HEK293T (cell line): Measurements from ENCODE around the gene CYP2D6.
"Not testable (repeated sequence)": the region's sequence is repeated elsewhere in the genome, so short reads cannot be mapped to it uniquely, and the experiment has no call there.

ENCODE experiments used
- CTCF ChIA-PET: fragments of 350-600 bp; formaldehyde crosslinking; extraction: SDS; loops from one replicate; lab custom pipeline; 2021; ENCODE audit warnings: antibody characterized with exemption, inconsistent platforms; lab: Yijun Ruan, JAX
- POLR2A ChIA-PET: fragments of 350-600 bp; formaldehyde crosslinking; extraction: SDS; loops from one replicate; lab custom pipeline; 2020; ENCODE audit warnings: antibody characterized with exemption, inconsistent platforms; lab: Yijun Ruan, JAX
- DNase-seq: peaks from one replicate; pipeline ENCODE4 v3.0.0; 2012; ENCODE audit warnings: mixed read lengths; ENCODE audit errors: extremely low spot score
- ARNT ChIP-seq: fragments of 450-650 bp; IDR thresholded peaks from 2 replicates; pipeline ENCODE4 v1.6.1; 2017; ENCODE audit warnings: mild to moderate bottlenecking
- BHLHE40 ChIP-seq: fragments of 450-650 bp; IDR thresholded peaks from 2 replicates; pipeline ENCODE4 v1.6.1; 2016; ENCODE audit warnings: mild to moderate bottlenecking, moderate library complexity, borderline replicate concordance
- CTBP1 ChIP-seq: fragments of 450-650 bp; IDR thresholded peaks from 2 replicates; pipeline ENCODE4 v1.6.1; 2016; ENCODE audit warnings: borderline replicate concordance
- ELF4 ChIP-seq: fragments of 450-650 bp; IDR thresholded peaks from 2 replicates; pipeline ENCODE4 v1.6.1; 2017; ENCODE audit warnings: antibody characterized with exemption
- FOXA1 ChIP-seq: fragments of 450-650 bp; IDR thresholded peaks from 2 replicates; pipeline ENCODE4 v1.6.1; 2016; ENCODE audit warnings: mild to moderate bottlenecking
- FOXK2 ChIP-seq: fragments of 450-650 bp; IDR thresholded peaks from 2 replicates; pipeline ENCODE4 v1.6.1; 2016; ENCODE audit warnings: mild to moderate bottlenecking
- FOXM1 ChIP-seq: fragments of 450-650 bp; IDR thresholded peaks from 2 replicates; pipeline ENCODE4 v1.6.1; 2017; ENCODE audit warnings: mild to moderate bottlenecking, borderline replicate concordance
- HDGF ChIP-seq: fragments of 450-650 bp; IDR thresholded peaks from 2 replicates; pipeline ENCODE4 v1.6.1; 2017; ENCODE audit warnings: antibody characterized with exemption, borderline replicate concordance
- L3MBTL2 ChIP-seq: fragments of 450-650 bp; conservative IDR thresholded peaks from 2 replicates; pipeline ENCODE4 v1.6.1; 2016; ENCODE audit warnings: mild to moderate bottlenecking
- LEF1 ChIP-seq: fragments of 450-650 bp; IDR thresholded peaks from 2 replicates; pipeline ENCODE4 v1.6.1; 2017; ENCODE audit warnings: mild to moderate bottlenecking, borderline replicate concordance
- NFRKB ChIP-seq: fragments of 450-650 bp; IDR thresholded peaks from 2 replicates; pipeline ENCODE4 v1.6.1; 2016; ENCODE audit warnings: mild to moderate bottlenecking, moderate library complexity
- SP1 ChIP-seq: fragments of 450-650 bp; IDR thresholded peaks from 2 replicates; pipeline ENCODE4 v1.6.1; 2017
- SUZ12 ChIP-seq: fragments of 450-650 bp; IDR thresholded peaks from 2 replicates; pipeline ENCODE4 v1.6.1; 2016; ENCODE audit warnings: mild to moderate bottlenecking
- TARDBP ChIP-seq: fragments of 450-650 bp; IDR thresholded peaks from 2 replicates; pipeline ENCODE4 v1.6.1; 2016
- ZNF384 ChIP-seq: fragments of 450-650 bp; IDR thresholded peaks from 2 replicates; pipeline ENCODE4 v1.6.1; 2016
- TF ChIP-seq, protein P1 (sequence below): fragments of 450-650 bp; IDR thresholded peaks from 2 replicates; pipeline ENCODE4 v1.6.1; 2016

CYP2D6 gene

GRCh38 chr22:42152661-42153270, 22.2 kb upstream of the CYP2D6 start:
- no peak for DNase-seq
- ChIA-PET CTCF (no interaction called here), POLR2A (no interaction called here)
- TF ChIP-seq, protein P1, sequence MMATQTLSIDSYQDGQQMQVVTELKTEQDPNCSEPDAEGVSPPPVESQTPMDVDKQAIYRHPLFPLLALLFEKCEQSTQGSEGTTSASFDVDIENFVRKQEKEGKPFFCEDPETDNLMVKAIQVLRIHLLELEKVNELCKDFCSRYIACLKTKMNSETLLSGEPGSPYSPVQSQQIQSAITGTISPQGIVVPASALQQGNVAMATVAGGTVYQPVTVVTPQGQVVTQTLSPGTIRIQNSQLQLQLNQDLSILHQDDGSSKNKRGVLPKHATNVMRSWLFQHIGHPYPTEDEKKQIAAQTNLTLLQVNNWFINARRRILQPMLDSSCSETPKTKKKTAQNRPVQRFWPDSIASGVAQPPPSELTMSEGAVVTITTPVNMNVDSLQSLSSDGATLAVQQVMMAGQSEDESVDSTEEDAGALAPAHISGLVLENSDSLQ, result no peak
- no peak for TF ChIP-seq SP1
- TF ChIP-seq ZNF384, result no peak
- no peak for TF ChIP-seq ARNT
- TF ChIP-seq SUZ12, result no peak
- TF ChIP-seq CTBP1, result no peak
- no peak for TF ChIP-seq TARDBP
- TF ChIP-seq L3MBTL2, result no peak
- TF ChIP-seq FOXK2, result no peak
- no peak for TF ChIP-seq NFRKB
- no peak for TF ChIP-seq HDGF
- TF ChIP-seq FOXM1, result no peak
- TF ChIP-seq ELF4, result no peak

DNA sequence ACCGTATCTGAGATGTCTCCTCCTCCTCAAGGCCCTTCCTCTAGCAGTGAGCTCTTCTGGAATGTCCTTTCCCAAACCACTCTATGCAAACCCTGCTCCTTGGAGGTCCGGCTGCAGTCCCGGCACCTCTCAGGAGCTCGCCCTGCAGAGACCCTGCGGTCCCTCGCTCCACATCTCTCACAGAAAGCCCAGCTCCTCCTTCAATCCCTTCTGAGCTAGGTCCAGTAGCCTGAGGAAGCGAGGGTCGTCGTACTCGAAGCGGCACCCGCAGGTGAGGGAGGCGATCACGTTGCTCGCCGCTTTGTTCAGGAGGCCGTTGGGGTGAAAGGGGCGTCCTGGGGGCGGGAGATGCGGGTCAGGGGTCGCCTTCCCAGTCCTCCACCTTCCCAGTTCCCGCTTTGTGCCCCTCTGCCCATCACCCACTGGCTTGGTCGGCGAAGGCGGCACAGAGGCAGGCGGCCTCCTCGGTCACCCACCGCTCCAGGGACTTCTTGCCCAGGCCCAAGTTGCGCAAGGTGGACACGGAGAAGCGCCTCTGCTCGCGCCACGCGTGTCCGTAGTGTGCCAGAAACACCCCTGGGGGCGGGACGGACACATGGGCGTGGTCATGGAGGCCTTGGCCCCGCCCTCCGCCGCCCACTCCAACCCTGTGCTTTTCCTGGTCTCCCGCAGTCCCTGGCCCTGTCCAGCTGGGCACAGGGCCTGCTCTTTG, 21.5 kb upstream of the CYP2D6 start:
- ChIA-PET POLR2A (no interaction called here), CTCF (no interaction called here)
- no peak for DNase-seq
- TF ChIP-seq SP1 (no peak), TARDBP (no peak), LEF1 (no peak), FOXA1 (no peak), L3MBTL2 (no peak), CTBP1 (no peak), ZNF384 (no peak), FOXM1 (no peak), BHLHE40 (no peak), NFRKB (no peak), ARNT (no peak), FOXK2 (no peak), ELF4 (no peak), SUZ12 (no peak), HDGF (no peak)
- TF ChIP-seq, protein P1, result no peak

GRCh38 chr22:42150727-42151590, 20.3 kb upstream of the CYP2D6 start:
- TF ChIP-seq ZNF384 (no peak), LEF1 (no peak), TARDBP (no peak), FOXK2 (no peak), FOXM1 (no peak), ELF4 (no peak), HDGF (no peak), FOXA1 (no peak), SP1 (no peak), SUZ12 (no peak), L3MBTL2 (no peak), BHLHE40 (no peak), NFRKB (no peak)
- TF ChIP-seq, protein P1, result no peak
- ChIA-PET POLR2A (no interaction called here), CTCF (no interaction called here)
- no peak for DNase-seq

- POLR2A ChIA-PET, result interaction anchor here (0.8 kb wide), 1 partner anchor 219 kb away, joined by 3 read pairs; no protein-coding TSS in a partner anchor
- DNase-seq, CTCF ChIA-PET: not testable (repeated sequence)
Measured at GRCh38 chr22:42149798-42150197, 19.2 kb upstream of the CYP2D6 start.

DNA sequence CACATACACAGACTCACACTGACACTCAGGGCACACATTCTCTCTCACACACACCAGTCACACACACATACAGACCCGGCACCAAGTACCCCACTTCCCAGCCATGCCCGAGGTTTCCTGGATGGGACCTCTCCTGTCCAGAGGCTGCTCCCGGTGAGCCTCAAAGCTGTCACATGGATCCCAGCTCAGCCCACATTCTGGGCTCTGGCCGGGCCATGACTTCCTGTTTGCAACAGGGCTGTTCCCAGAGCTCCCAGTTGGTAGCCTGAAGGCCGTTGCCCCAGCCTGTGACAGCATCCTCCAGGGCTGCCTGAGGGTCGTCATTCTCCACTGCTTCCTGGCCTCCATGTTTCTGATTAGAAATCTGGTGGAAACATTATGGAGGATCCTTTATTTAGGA, 14.6 kb upstream of the CYP2D6 start:
- TF ChIP-seq ZNF384 (no peak), HDGF (no peak), SUZ12 (no peak), BHLHE40 (no peak), SP1 (no peak), TARDBP (no peak)
- TF ChIP-seq, protein P1, result no peak
- no peak for DNase-seq
- CTCF ChIA-PET, result no interaction called here
- POLR2A ChIA-PET, result no interaction called here

DNA sequence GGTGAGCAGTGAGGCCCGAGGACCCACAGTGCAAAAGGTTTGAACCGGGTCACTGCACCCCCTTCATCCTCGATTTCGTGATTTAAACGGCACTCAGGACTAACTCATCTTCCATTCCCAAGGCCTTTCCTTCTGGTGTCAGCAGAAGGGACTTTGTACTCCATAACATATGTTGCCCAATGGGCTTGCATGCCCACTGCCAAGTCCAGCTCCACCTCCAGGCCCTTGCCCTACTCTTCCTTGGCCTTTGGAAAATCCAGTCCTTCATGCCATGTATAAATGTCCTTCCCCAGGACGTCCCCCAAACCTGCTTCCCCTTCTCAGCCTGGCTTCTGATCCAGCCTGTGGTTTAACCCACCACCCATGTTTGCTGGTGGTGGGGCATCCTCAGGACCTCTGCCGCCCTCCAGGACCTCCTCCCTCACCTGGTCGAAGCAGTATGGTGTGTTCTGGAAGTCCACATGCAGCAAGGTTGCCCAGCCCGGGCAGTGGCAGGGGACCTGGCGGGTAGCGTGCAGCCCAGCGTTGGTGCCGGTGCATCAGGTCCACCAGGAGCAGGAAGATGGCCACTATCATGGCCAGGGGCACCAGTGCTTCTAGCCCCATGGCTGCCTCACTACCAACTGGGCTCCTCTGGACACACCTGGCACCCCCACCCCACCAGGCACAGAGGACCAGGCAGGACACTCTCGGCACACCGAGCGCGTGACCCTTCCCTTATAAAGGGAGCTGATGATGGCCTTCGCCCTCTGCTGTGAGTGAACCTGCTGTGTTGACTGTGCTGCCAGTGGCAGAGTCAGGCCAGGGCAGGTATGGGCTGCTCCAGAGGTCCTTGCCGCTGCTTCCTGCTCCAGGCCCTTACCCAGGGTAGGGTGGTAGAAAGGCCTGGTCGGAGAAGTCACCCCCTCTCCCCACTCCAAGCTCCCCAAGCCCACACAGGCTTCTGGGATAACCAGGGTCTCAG, 13.5 kb upstream of the CYP2D6 start:
- DNase-seq, POLR2A ChIA-PET, CTCF ChIA-PET: not testable (repeated sequence)
